ENCODE data around the gene GALNT6.

GRCh38 chr12:51401486-51401885 lies 10.3 kb upstream of the GALNT6 start:
- TF ChIP-seq POLR2AphosphoS5 (IDR thresholded peaks at IDR 0.05; ENCODE audit: low read depth, low read length): no peak
- no peak for TF ChIP-seq POLR2A (IDR thresholded peaks at IDR 0.05; ENCODE audit: low read depth, low read length)

All from GM12892 (cell line).